K562 (cell line): ENCODE results near the gene ZFYVE27. TPM values are rescaled to one million over a fixed set of nuclear protein-coding genes. Genes with fewer than 3 reads are reported as not detected.

Source experiments
- CEBPG ChIP-seq, 3 experiments: fragments of 200-800 bp in 1 of 3; sonication (Bioruptor generic) in 1 of 3; sonication (generic) in 1 of 3; formaldehyde crosslinking in 1 of 3; IDR thresholded peaks in 2 of 3; conservative IDR thresholded peaks in 1 of 3; 2 replicates each; pipeline versions ENCODE4 v1.6.1 to v1.8.0; 2016 to 2022; ENCODE audit warnings: missing compliant biosample characterization in 2 of 3, missing genetic modification characterization in 2 of 3, mild to moderate bottlenecking in 1 of 3, missing genetic modification reagents in 1 of 3
- KDM2B ChIP-seq: fragments of 250-450 bp; sonication (Bioruptor Pico); IDR thresholded peaks from 2 replicates; pipeline ENCODE4 v1.8.0; 2021; ENCODE audit warnings: mild to moderate bottlenecking, moderate library complexity
- RFX1 ChIP-seq: fragments of 450-650 bp; IDR thresholded peaks from 2 replicates; pipeline ENCODE4 v1.6.1; 2016; ENCODE audit warnings: mild to moderate bottlenecking, moderate library complexity
- SAFB2 ChIP-seq: fragments of 200-400 bp; formaldehyde crosslinking; IDR thresholded peaks from 2 replicates; pipeline ENCODE4 v1.6.1; 2018; ENCODE audit warnings: borderline replicate concordance, low read length, low read depth, moderate library complexity; ENCODE audit not compliant: severe bottlenecking
- SUPT5H ChIP-seq: fragments of 450-650 bp; IDR thresholded peaks from 2 replicates; pipeline ENCODE4 v1.6.1; 2016
- ZNF253 ChIP-seq: fragments of 250-450 bp; sonication (Bioruptor Pico); conservative IDR thresholded peaks from 2 replicates; pipeline ENCODE4 v1.6.1; 2021; ENCODE audit warnings: mild to moderate bottlenecking
- ZNF445 ChIP-seq: fragments of 250-450 bp; sonication (Bioruptor Pico); IDR thresholded peaks from 2 replicates; pipeline ENCODE4 v1.4.0; 2020; ENCODE audit warnings: low read depth, mild to moderate bottlenecking, moderate library complexity
- ZNF586 ChIP-seq: fragments of 450-650 bp; formaldehyde crosslinking; conservative IDR thresholded peaks from 2 replicates; pipeline ENCODE4 v1.4.0; 2020; ENCODE audit warnings: mild to moderate bottlenecking, moderate library complexity
- polyA plus RNA-seq, 8 experiments: library from polyadenylated mRNA; depleted of rRNA in 4 of 8; stranded (reverse) in 5 of 8; unstranded in 3 of 8; fragments of >200 nt; fragmentation: Nextera tagmentation in 2 of 8; fragmentation: Illumina TruSeq in 1 of 8; extraction: Ambion mirVana in 2 of 8; extraction: Trizol in 1 of 8; gene quantifications; 2 replicates each; pipeline versions ENCODE4 v1.2.1 to v1.2.3, GENCODE V29; 2011 to 2014; ENCODE audit warnings: inconsistent platforms in 1 of 8, missing spikeins in 1 of 8
- total RNA-seq, 7 experiments: library from RNA; depleted of rRNA in 6 of 7; stranded (reverse); fragments of >200 nt in 6 of 7; fragmentation: Illumina TruSeq in 2 of 7; extraction: Trizol in 2 of 7; gene quantifications; 2 replicates each; pipeline versions ENCODE4 v1.2.1 to v1.2.3, GENCODE V29; 2011 to 2021; ENCODE audit warnings: low replicate concordance in 1 of 7
- TF ChIP-seq, protein P1 (sequence below): sonication (generic); formaldehyde crosslinking; IDR thresholded peaks from 2 replicates; pipeline ENCODE4 v1.8.0; 2023; ENCODE audit warnings: mild to moderate bottlenecking, missing genetic modification reagents
- TF ChIP-seq, protein P2 (sequence below), 2 experiments: IDR thresholded peaks; 2 replicates each; pipeline ENCODE4 v1.6.1; 2012; ENCODE audit warnings: improper control_type of control experiment in 2 of 2, low read depth in 2 of 2, low read length in 2 of 2, borderline replicate concordance in 1 of 2
- TF ChIP-seq, protein P3 (sequence below), 2 experiments: fragments of 450-650 bp; IDR thresholded peaks; 2 replicates each; pipeline ENCODE4 v1.6.1; 2016; ENCODE audit warnings: mild to moderate bottlenecking in 2 of 2, borderline replicate concordance in 1 of 2, low read depth in 1 of 2, moderate library complexity in 1 of 2

ZFYVE27 gene
- total and polyA plus RNA-seq, 9 of the 15 experiments (the other 6 are each of a cell fraction or from before 2014, with no cell fraction given) = 0.81 to 21.9 (median 15.3) TPM

DNA sequence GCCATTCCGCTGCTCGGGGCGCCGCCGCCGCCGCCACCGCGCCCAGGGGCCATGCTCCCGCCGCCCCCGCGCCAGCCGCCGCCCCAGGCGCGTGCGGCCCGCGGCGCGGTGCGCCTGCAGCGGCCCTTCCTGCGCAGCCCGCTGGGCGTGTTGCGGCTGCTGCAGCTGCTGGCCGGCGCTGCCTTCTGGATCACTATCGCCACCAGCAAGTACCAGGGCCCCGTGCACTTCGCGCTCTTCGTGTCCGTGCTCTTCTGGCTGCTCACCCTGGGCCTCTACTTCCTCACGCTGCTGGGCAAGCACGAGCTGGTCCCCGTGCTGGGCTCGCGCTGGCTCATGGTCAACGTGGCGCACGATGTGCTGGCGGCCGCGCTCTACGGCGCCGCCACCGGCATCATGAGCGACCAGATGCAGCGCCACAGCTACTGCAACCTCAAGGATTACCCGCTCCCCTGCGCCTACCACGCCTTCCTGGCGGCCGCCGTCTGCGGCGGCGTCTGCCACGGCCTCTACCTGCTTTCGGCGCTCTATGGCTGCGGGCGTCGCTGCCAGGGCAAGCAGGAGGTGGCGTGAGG lies 23.0 kb upstream of the ZFYVE27 start (continued):
- TF ChIP-seq, protein P1, sequence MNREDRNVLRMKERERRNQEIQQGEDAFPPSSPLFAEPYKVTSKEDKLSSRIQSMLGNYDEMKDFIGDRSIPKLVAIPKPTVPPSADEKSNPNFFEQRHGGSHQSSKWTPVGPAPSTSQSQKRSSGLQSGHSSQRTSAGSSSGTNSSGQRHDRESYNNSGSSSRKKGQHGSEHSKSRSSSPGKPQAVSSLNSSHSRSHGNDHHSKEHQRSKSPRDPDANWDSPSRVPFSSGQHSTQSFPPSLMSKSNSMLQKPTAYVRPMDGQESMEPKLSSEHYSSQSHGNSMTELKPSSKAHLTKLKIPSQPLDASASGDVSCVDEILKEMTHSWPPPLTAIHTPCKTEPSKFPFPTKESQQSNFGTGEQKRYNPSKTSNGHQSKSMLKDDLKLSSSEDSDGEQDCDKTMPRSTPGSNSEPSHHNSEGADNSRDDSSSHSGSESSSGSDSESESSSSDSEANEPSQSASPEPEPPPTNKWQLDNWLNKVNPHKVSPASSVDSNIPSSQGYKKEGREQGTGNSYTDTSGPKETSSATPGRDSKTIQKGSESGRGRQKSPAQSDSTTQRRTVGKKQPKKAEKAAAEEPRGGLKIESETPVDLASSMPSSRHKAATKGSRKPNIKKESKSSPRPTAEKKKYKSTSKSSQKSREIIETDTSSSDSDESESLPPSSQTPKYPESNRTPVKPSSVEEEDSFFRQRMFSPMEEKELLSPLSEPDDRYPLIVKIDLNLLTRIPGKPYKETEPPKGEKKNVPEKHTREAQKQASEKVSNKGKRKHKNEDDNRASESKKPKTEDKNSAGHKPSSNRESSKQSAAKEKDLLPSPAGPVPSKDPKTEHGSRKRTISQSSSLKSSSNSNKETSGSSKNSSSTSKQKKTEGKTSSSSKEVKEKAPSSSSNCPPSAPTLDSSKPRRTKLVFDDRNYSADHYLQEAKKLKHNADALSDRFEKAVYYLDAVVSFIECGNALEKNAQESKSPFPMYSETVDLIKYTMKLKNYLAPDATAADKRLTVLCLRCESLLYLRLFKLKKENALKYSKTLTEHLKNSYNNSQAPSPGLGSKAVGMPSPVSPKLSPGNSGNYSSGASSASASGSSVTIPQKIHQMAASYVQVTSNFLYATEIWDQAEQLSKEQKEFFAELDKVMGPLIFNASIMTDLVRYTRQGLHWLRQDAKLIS (CRISPR knock-in tag) = no peak
- TF ChIP-seq SAFB2 = no peak
- TF ChIP-seq ZNF445 = no peak
- no peak for TF ChIP-seq ZNF253 (CRISPR knock-in tag)
- 0 out of 2 replicates have a peak, but pooled peaks have one; percentile 14 for TF ChIP-seq KDM2B
- TF ChIP-seq, protein P2, sequence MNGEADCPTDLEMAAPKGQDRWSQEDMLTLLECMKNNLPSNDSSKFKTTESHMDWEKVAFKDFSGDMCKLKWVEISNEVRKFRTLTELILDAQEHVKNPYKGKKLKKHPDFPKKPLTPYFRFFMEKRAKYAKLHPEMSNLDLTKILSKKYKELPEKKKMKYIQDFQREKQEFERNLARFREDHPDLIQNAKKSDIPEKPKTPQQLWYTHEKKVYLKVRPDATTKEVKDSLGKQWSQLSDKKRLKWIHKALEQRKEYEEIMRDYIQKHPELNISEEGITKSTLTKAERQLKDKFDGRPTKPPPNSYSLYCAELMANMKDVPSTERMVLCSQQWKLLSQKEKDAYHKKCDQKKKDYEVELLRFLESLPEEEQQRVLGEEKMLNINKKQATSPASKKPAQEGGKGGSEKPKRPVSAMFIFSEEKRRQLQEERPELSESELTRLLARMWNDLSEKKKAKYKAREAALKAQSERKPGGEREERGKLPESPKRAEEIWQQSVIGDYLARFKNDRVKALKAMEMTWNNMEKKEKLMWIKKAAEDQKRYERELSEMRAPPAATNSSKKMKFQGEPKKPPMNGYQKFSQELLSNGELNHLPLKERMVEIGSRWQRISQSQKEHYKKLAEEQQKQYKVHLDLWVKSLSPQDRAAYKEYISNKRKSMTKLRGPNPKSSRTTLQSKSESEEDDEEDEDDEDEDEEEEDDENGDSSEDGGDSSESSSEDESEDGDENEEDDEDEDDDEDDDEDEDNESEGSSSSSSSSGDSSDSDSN (IDR thresholded peaks at IDR 0.05; ENCODE audit: borderline replicate concordance in 1 of 2, low read depth in 2 of 2, low read length in 2 of 2) = no peak; a peak in 1 of 4 replicates
- no peak; the same call in 1 of the 2 replicates for TF ChIP-seq SUPT5H
- TF ChIP-seq, protein P3, sequence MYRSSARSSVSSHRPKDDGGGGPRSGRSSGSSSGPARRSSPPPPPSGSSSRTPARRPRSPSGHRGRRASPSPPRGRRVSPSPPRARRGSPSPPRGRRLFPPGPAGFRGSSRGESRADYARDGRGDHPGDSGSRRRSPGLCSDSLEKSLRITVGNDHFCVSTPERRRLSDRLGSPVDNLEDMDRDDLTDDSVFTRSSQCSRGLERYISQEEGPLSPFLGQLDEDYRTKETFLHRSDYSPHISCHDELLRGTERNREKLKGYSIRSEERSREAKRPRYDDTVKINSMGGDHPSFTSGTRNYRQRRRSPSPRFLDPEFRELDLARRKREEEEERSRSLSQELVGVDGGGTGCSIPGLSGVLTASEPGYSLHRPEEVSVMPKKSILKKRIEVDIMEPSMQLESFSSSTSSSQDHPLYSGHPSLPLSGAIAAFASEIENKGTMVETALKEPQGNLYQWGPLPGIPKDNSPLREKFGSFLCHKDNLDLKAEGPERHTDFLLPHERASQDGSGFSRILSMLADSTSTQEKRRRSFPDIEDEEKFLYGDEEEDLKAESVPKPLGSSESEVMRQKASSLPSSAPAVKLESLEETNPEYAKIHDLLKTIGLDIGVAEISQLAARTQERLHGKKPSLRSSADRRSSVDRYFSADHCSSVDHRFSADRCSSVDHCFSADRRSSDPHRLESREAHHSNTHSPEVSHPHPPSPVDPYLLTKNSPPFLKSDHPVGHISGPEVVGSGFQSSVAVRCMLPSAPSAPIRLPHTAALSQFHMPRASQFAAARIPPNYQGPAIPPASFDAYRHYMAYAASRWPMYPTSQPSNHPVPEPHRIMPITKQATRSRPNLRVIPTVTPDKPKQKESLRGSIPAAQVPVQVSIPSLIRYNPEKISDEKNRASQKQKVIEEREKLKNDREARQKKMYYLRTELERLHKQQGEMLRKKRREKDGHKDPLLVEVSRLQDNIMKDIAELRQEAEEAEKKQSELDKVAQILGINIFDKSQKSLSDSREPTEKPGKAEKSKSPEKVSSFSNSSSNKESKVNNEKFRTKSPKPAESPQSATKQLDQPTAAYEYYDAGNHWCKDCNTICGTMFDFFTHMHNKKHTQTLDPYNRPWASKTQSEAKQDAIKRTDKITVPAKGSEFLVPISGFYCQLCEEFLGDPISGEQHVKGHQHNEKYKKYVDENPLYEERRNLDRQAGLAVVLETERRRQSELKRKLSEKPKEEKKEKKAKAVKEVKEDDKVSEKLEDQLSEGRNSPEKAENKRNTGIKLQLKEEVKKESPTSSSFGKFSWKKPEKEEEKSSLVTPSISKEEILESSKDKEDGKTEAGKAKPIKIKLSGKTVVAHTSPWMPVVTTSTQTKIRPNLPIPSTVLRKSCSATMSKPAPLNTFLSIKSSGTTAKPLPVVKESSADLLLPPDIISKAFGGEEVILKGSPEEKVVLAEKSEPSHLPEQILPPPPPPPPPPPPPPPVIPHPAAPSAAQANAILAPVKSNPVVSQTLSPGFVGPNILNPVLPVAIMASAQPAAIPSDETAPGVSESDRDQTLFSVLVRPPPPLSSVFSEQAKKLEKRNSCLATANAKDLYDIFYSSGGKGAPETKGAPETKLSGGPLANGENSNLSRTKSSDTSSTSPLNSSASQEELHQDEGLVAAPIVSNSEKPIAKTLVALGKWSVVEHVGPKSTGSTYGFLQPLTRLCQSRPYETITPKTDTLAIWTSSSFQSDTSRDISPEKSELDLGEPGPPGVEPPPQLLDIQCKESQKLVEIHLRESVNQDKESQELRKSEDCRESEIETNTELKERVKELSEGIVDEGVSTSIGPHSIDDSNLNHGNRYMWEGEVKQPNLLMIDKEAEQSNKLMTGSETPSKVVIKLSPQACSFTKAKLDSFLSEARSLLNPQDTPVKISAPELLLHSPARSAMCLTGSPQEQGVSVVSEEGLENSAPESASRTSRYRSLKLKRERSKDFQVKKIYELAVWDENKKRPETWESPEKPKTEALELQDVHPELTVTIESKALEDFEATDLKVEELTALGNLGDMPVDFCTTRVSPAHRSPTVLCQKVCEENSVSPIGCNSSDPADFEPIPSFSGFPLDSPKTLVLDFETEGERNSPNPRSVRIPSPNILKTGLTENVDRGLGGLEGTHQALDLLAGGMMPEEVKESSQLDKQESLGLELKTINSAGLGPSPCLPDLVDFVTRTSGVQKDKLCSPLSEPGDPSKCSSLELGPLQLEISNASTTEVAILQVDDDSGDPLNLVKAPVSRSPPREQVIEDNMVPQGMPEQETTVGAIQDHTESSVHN (IDR thresholded peaks at IDR 0.05; ENCODE audit: borderline replicate concordance in 1 of 2, low read depth in 1 of 2) = no peak
- peak; percentile 43; the same call in 1 of the 2 replicates for TF ChIP-seq CEBPG (CRISPR knock-in tag; IDR thresholded peaks at IDR 0.05)
- no peak for TF ChIP-seq CEBPG (tag; conservative IDR thresholded peaks at IDR 0.05 in 1 of 2, IDR thresholded peaks at IDR 0.05 in 1 of 2)
- TF ChIP-seq ZNF586 (CRISPR knock-in tag) = no peak
- TF ChIP-seq RFX1 = no peak
